Naive thymus-derived CD4-positive, alpha-beta T cell (primary cell): ENCODE measurements around the gene E2F6. TPM values are rescaled to one million over a fixed set of nuclear protein-coding genes. Genes with fewer than 3 reads are reported as not detected.
A peak's percentile ranks its signal among the peaks of the same experiment; 100 is the strongest.

Experiments used
- ATAC-seq: fragments of 150-1000 bp; cut with Tn5 transposase; 2 replicates; pipeline ENCODE4 v1.10.0; 2021; ENCODE audit warnings: mild to moderate bottlenecking, moderate library complexity
- CTCF ChIA-PET: fragments of 350-600 bp; sonication (Branson Sonifier 250); formaldehyde crosslinking; loops from one replicate; lab custom pipeline; 2021; ENCODE audit warnings: antibody characterized with exemption; lab: Charles Lee
- POLR2A ChIA-PET: fragments of 350-600 bp; sonication (Branson Sonifier 250); formaldehyde crosslinking; loops from one replicate; lab custom pipeline; 2021; ENCODE audit warnings: antibody characterized with exemption, inconsistent platforms; lab: Charles Lee
- DNase-seq, 9 donors: peaks; one replicate each; pipeline versions ENCODE4 v3.0.0 to v3.0.0-alpha.2; 2020 to 2022; ENCODE audit warnings: mixed read lengths in 1 of 9
- H3K27ac ChIP-seq: one replicate; pipeline ENCODE4 v1.7.0; 2013; ENCODE audit warnings: mild to moderate bottlenecking, low read depth, low read length, moderate library complexity
- H3K27me3 ChIP-seq, 2 donors: one replicate each; pipeline ENCODE4 v1.7.0; 2013; ENCODE audit warnings: low read length in 2 of 2, mild to moderate bottlenecking in 2 of 2, moderate library complexity in 2 of 2; ENCODE audit not compliant: control insufficient read depth in 2 of 2, insufficient read depth in 2 of 2
- H3K36me3 ChIP-seq, 3 experiments: 1 replicate in 2 of 3; 2 replicates in 1 of 3; pipeline ENCODE4 v1.7.0; 2013; ENCODE audit warnings: low read length in 3 of 3, mild to moderate bottlenecking in 3 of 3, moderate library complexity in 1 of 3; ENCODE audit not compliant: insufficient read depth in 3 of 3, control insufficient read depth in 2 of 3
- H3K4me1 ChIP-seq, 2 donors: one replicate each; pipeline ENCODE4 v1.7.0; 2013; ENCODE audit warnings: low read length in 2 of 2, mild to moderate bottlenecking in 2 of 2, moderate library complexity in 1 of 2; ENCODE audit not compliant: control insufficient read depth in 2 of 2, insufficient read depth in 2 of 2
- H3K4me3 ChIP-seq: 2 replicates; pipeline ENCODE4 v1.7.0; 2013; ENCODE audit warnings: mild to moderate bottlenecking, low read length
- H3K9me3 ChIP-seq, 3 experiments: 1 replicate in 2 of 3; 2 replicates in 1 of 3; pipeline ENCODE4 v1.7.0; 2013; ENCODE audit warnings: low read length in 3 of 3; ENCODE audit not compliant: control insufficient read depth in 2 of 3
- H3K27ac Mint-ChIP-seq, 9 donors: one replicate each; pipeline ENCODE4 v1.8.0; 2020 to 2022; ENCODE audit warnings: mixed read lengths in 9 of 9, mild to moderate bottlenecking in 8 of 9, moderate library complexity in 5 of 9, inconsistent platforms in 2 of 9
- H3K27me3 Mint-ChIP-seq, 5 donors: one replicate each; pipeline ENCODE4 v1.8.0; 2021 to 2022; ENCODE audit warnings: mixed read lengths in 5 of 5, mild to moderate bottlenecking in 1 of 5
- H3K36me3 Mint-ChIP-seq, 5 donors: one replicate each; pipeline ENCODE4 v1.8.0; 2020 to 2022; ENCODE audit warnings: mixed read lengths in 5 of 5, mild to moderate bottlenecking in 3 of 5, inconsistent platforms in 1 of 5
- H3K4me1 Mint-ChIP-seq, 7 donors: one replicate each; pipeline ENCODE4 v1.8.0; 2020 to 2022; ENCODE audit warnings: mixed read lengths in 7 of 7, mild to moderate bottlenecking in 3 of 7, inconsistent platforms in 1 of 7
- H3K4me3 Mint-ChIP-seq, 10 donors: one replicate each; pipeline ENCODE4 v1.8.0; 2020 to 2022; ENCODE audit warnings: mild to moderate bottlenecking in 10 of 10, mixed read lengths in 10 of 10, moderate library complexity in 6 of 10, inconsistent platforms in 2 of 10
- H3K9me3 Mint-ChIP-seq, 11 donors: one replicate each; pipeline ENCODE4 v1.8.0; 2020 to 2022; ENCODE audit warnings: mixed read lengths in 11 of 11, mild to moderate bottlenecking in 4 of 11, inconsistent platforms in 1 of 11, moderate library complexity in 1 of 11
- intact Hi-C, 2 donors: fragments of 100-400 bp; cut with micrococcal nuclease; formaldehyde crosslinking; loops; one replicate each; pipeline ENCODE4 v1.15.1; 2023
- polyA plus RNA-seq, 2 donors: library from polyadenylated mRNA; unstranded; fragments of 300-500 nt; fragmentation: Illumina TruSeq; gene quantifications; one replicate each; pipeline ENCODE4 v1.2.3, GENCODE V29; 2021
- total RNA-seq, 6 experiments: library from RNA in 5 of 6; stranded (reverse) in 5 of 6; gene quantifications; 1 replicate in 5 of 6; 2 replicates in 1 of 6; pipeline ENCODE4 v1.2.3 and lab custom pipeline; 2021 to 2026

The E2F6 gene
- total and polyA plus RNA-seq, 7 experiments from 2014 or later = 3.1 to 11.6 (median 6.7) TPM

- intact Hi-C loops = loop anchor here (1.0 to 5.0 kb wide), 8 partner anchors 122 to 1344 kb away; partner anchors contain the start of genes SLC66A3 (in 2 of the 2), PDIA6 (in 1 of the 2), ROCK2 (in 1 of the 2) and RRM2 (in 1 of the 2)
- Mint-ChIP-seq H3K9me3 (peaks cover 0 to 2% (median 0%) of the 10 kb centered on the region in 11 donors), H3K4me3 (peak overlapping the region; percentile 91 to 99 (median 98)), H3K27ac (peak overlapping the region; percentile 82 to 95 (median 90)), H3K36me3 (peaks cover 0 to 9% (median 3%) of the 10 kb centered on the region in 5 donors), H3K4me1 (peaks cover 27 to 49% (median 38%) of the 10 kb centered on the region in 7 donors), H3K27me3 (peaks cover 0 to 2% (median 0%) of the 10 kb centered on the region in 5 donors)
- H3K27ac ChIP-seq = peak overlapping the region; percentile 73
- no peaks in the 10 kb centered on the region for H3K9me3 ChIP-seq
- H3K27me3 ChIP-seq = no peaks in the 10 kb centered on the region
- DNase-seq = peak in 2 of 9 donors; percentile 8 to 9
- no peak for ATAC-seq
- H3K4me3 ChIP-seq = peak overlapping the region; percentile 69
- ChIA-PET CTCF (interaction anchor here (0.8 kb wide), 2 partner anchors 19 to 333 kb away, joined by 4 read pairs; a partner anchor contains a TSS), POLR2A (interaction anchor here (1.7 kb wide), 1 partner anchor 655 kb away, joined by 4 read pairs; no protein-coding TSS in a partner anchor)
- peaks cover 0 to 10% (median 0%) of the 10 kb centered on the region in 3 experiments for H3K36me3 ChIP-seq
- H3K4me1 ChIP-seq = peaks cover 5 to 8% of the 10 kb centered on the region in 2 donors
Measured at GRCh38 chr2:11466307-11467128, 557 bp upstream of the E2F6 start.

- Histone ChIP-seq H3K36me3 (peaks cover 0 to 10% (median 0%) of the 10 kb centered on the region in 3 experiments), H3K27me3 (no peaks in the 10 kb centered on the region), H3K27ac (peak overlapping the region; percentile 73), H3K9me3 (no peaks in the 10 kb centered on the region), H3K4me1 (peaks cover 5 to 8% of the 10 kb centered on the region in 2 donors), H3K4me3 (peak overlapping the region; percentile 69)
- ATAC-seq (no peak), DNase-seq (no peak)
- Mint-ChIP-seq H3K9me3 (no peaks in the 10 kb centered on the region), H3K27me3 (peaks cover 0 to 2% (median 0%) of the 10 kb centered on the region in 5 donors), H3K27ac (peak overlapping the region; percentile 84 to 97 (median 93)), H3K36me3 (peaks cover 0 to 9% (median 0%) of the 10 kb centered on the region in 5 donors), H3K4me1 (peaks cover 31 to 54% (median 45%) of the 10 kb centered on the region in 7 donors), H3K4me3 (peak overlapping the region; percentile 91 to 99 (median 98))
- ChIA-PET CTCF (interaction anchor here (0.6 kb wide), 1 partner anchor 228 kb away, joined by 3 read pairs; no protein-coding TSS in a partner anchor), POLR2A (interaction anchor here (1.3 to 1.7 kb wide), 2 partner anchors 310 to 653 kb away, joined by 3 to 4 read pairs; partner anchors contain the start of gene SLC66A3)
- intact Hi-C loops = loop anchor here (1.0 to 5.0 kb wide), 6 partner anchors 222 to 1343 kb away; partner anchors contain the start of genes PDIA6 (in 1 of the 2) and RRM2 (in 1 of the 2)
Measured at GRCh38 chr2:11465110-11465484, 864 bp downstream of the E2F6 start.

GRCh38 chr2:11459816-11460215 lies 6.1 kb downstream of the E2F6 start:
- H3K27me3 ChIP-seq = no peaks in the 10 kb centered on the region
- H3K27ac ChIP-seq = no peak overlapping the region
- no peak for ATAC-seq
- peaks cover 0 to 7% (median 4%) of the 10 kb centered on the region in 5 donors for H3K36me3 Mint-ChIP-seq
- no peak overlapping the region for H3K4me3 ChIP-seq
- no peaks in the 10 kb centered on the region for H3K4me1 ChIP-seq
- H3K27me3 Mint-ChIP-seq = no peaks in the 10 kb centered on the region
- H3K27ac Mint-ChIP-seq = no peak overlapping the region
- H3K4me3 Mint-ChIP-seq = no peak overlapping the region
- ChIA-PET CTCF (no interaction called here), POLR2A (no interaction called here)
- no peaks in the 10 kb centered on the region for H3K9me3 Mint-ChIP-seq
- H3K9me3 ChIP-seq = no peaks in the 10 kb centered on the region
- intact Hi-C loops = no loop called here
- H3K36me3 ChIP-seq = peaks cover 0 to 13% (median 0%) of the 10 kb centered on the region in 3 experiments
- peaks cover 34 to 78% (median 71%) of the 10 kb centered on the region in 7 donors for H3K4me1 Mint-ChIP-seq
- no peak for DNase-seq

- no peaks in the 10 kb centered on the region for H3K9me3 ChIP-seq
- ChIA-PET POLR2A (no interaction called here), CTCF (no interaction called here)
- no peak overlapping the region for H3K4me3 ChIP-seq
- H3K4me1 ChIP-seq = no peaks in the 10 kb centered on the region
- Mint-ChIP-seq H3K9me3 (no peaks in the 10 kb centered on the region), H3K4me1 (peaks cover 24 to 67% (median 60%) of the 10 kb centered on the region in 7 donors), H3K4me3 (no peak overlapping the region), H3K27me3 (no peaks in the 10 kb centered on the region), H3K27ac (peak overlapping the region in 1 of 9 donors; percentile 53), H3K36me3 (peaks cover 0 to 6% (median 4%) of the 10 kb centered on the region in 5 donors)
- DNase-seq (no peak), ATAC-seq (no peak)
- intact Hi-C loops = no loop called here
- no peaks in the 10 kb centered on the region for H3K27me3 ChIP-seq
- H3K36me3 ChIP-seq = peaks cover 0 to 13% (median 0%) of the 10 kb centered on the region in 3 experiments
- H3K27ac ChIP-seq = no peak overlapping the region
Measured at GRCh38 chr2:11458753-11459152, 7.2 kb downstream of the E2F6 start.

GRCh38 chr2:11457935-11458334 lies 8.0 kb downstream of the E2F6 start:
- no peak overlapping the region for H3K4me3 ChIP-seq
- peaks cover 0 to 12% (median 4%) of the 10 kb centered on the region in 5 donors for H3K36me3 Mint-ChIP-seq
- H3K4me1 ChIP-seq = no peaks in the 10 kb centered on the region
- no peaks in the 10 kb centered on the region for H3K27me3 Mint-ChIP-seq
- H3K4me3 Mint-ChIP-seq = no peak overlapping the region
- peaks cover 0 to 19% (median 3%) of the 10 kb centered on the region in 3 experiments for H3K36me3 ChIP-seq
- peak overlapping the region in 1 of 9 donors; percentile 59 for H3K27ac Mint-ChIP-seq
- CTCF ChIA-PET = interaction anchor here (0.6 kb wide), 2 partner anchors 250 to 581 kb away, joined by 3 read pairs; no protein-coding TSS in a partner anchor
- POLR2A ChIA-PET = no interaction called here
- no peaks in the 10 kb centered on the region for H3K9me3 Mint-ChIP-seq
- intact Hi-C loops = no loop called here
- no peak overlapping the region for H3K27ac ChIP-seq
- H3K4me1 Mint-ChIP-seq = peaks cover 17 to 59% (median 52%) of the 10 kb centered on the region in 7 donors
- no peaks in the 10 kb centered on the region for H3K9me3 ChIP-seq
- ATAC-seq = no peak
- no peaks in the 10 kb centered on the region for H3K27me3 ChIP-seq
- no peak for DNase-seq

- no peaks in the 10 kb centered on the region for H3K27me3 Mint-ChIP-seq
- ChIA-PET CTCF (no interaction called here), POLR2A (no interaction called here)
- H3K9me3 Mint-ChIP-seq = no peaks in the 10 kb centered on the region
- H3K9me3 ChIP-seq = no peaks in the 10 kb centered on the region
- H3K4me3 ChIP-seq = no peak overlapping the region
- H3K36me3 Mint-ChIP-seq = peaks cover 0 to 16% (median 4%) of the 10 kb centered on the region in 5 donors
- H3K4me1 ChIP-seq = no peaks in the 10 kb centered on the region
- peak overlapping the region in 4 of 9 donors; percentile 45 to 83 (median 62) for H3K27ac Mint-ChIP-seq
- H3K4me1 Mint-ChIP-seq = peaks cover 16 to 48% (median 38%) of the 10 kb centered on the region in 7 donors
- H3K4me3 Mint-ChIP-seq = peak overlapping the region in 1 of 10 donors; percentile 27
- ATAC-seq (no peak), DNase-seq (no peak)
- H3K27me3 ChIP-seq = no peaks in the 10 kb centered on the region
- H3K36me3 ChIP-seq = peaks cover 0 to 28% (median 8%) of the 10 kb centered on the region in 3 experiments
- no peak overlapping the region for H3K27ac ChIP-seq
- intact Hi-C loops = no loop called here
Measured at GRCh38 chr2:11456251-11456650, 9.7 kb downstream of the E2F6 start.
